Mesothelial cell of epicardium (in vitro differentiated cells): ENCODE data around the gene FAR1. TPM values are rescaled to one million over a fixed set of nuclear protein-coding genes. Genes with fewer than 3 reads are reported as not detected.
"Not testable (repeated sequence)": the region's sequence is repeated elsewhere in the genome, so short reads cannot be mapped to it uniquely, and the experiment has no call there.

Experiments used
- DNase-seq, 2 experiments: peaks; one replicate each; pipeline ENCODE4 v3.0.0; 2021; ENCODE audit warnings: low spot score in 2 of 2; ENCODE audit not compliant: unreplicated experiment in 2 of 2
- H3K27ac Mint-ChIP-seq: 2 replicates; pipeline ENCODE4 v1.8.0; 2021; ENCODE audit warnings: mixed read lengths
- H3K27me3 Mint-ChIP-seq: 2 replicates; pipeline ENCODE4 v1.8.0; 2021; ENCODE audit warnings: low read depth, mixed read lengths
- H3K36me3 Mint-ChIP-seq: 2 replicates; pipeline ENCODE4 v1.8.0; 2021; ENCODE audit warnings: mixed read lengths
- H3K4me1 Mint-ChIP-seq: 2 replicates; pipeline ENCODE4 v1.8.0; 2021; ENCODE audit warnings: mixed read lengths
- H3K4me3 Mint-ChIP-seq: 2 replicates; pipeline ENCODE4 v1.8.0; 2021; ENCODE audit warnings: mild to moderate bottlenecking, moderate library complexity, mixed read lengths
- H3K9me3 Mint-ChIP-seq: 2 replicates; pipeline ENCODE4 v1.8.0; 2021; ENCODE audit warnings: mixed read lengths
- total RNA-seq: library from RNA; stranded (reverse); gene quantifications from 3 replicates; pipeline ENCODE4 v1.2.1, GENCODE V29; 2021
- TF ChIP-seq, protein P1 (sequence below): fragments of 200-600 bp; sonication (generic); IDR thresholded peaks from one replicate; pipeline ENCODE4 v1.5.0; 2021; ENCODE audit warnings: antibody characterized with exemption; ENCODE audit not compliant: unreplicated experiment

FAR1 gene
- total RNA-seq, 1 donor from 2014 or later, result 67.0 TPM

- no peak for DNase-seq
- Mint-ChIP-seq H3K4me3 (no peak overlapping the region), H3K36me3 (no peaks in the 10 kb centered on the region), H3K4me1 (no peaks in the 10 kb centered on the region), H3K9me3 (peaks cover 8% of the 10 kb centered on the region), H3K27ac (no peak overlapping the region), H3K27me3 (peaks cover 9% of the 10 kb centered on the region)
- TF ChIP-seq, protein P1, sequence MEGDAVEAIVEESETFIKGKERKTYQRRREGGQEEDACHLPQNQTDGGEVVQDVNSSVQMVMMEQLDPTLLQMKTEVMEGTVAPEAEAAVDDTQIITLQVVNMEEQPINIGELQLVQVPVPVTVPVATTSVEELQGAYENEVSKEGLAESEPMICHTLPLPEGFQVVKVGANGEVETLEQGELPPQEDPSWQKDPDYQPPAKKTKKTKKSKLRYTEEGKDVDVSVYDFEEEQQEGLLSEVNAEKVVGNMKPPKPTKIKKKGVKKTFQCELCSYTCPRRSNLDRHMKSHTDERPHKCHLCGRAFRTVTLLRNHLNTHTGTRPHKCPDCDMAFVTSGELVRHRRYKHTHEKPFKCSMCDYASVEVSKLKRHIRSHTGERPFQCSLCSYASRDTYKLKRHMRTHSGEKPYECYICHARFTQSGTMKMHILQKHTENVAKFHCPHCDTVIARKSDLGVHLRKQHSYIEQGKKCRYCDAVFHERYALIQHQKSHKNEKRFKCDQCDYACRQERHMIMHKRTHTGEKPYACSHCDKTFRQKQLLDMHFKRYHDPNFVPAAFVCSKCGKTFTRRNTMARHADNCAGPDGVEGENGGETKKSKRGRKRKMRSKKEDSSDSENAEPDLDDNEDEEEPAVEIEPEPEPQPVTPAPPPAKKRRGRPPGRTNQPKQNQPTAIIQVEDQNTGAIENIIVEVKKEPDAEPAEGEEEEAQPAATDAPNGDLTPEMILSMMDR, result no peak
Observed at GRCh38 chr11:13745165-13745564, 76.7 kb downstream of the FAR1 start.

- not testable (repeated sequence) for H3K27me3 Mint-ChIP-seq, H3K27ac Mint-ChIP-seq, DNase-seq, H3K36me3 Mint-ChIP-seq, H3K4me1 Mint-ChIP-seq, H3K4me3 Mint-ChIP-seq
- H3K9me3 Mint-ChIP-seq, result peaks cover 35% of the 10 kb centered on the region
Observed at GRCh38 chr11:13753316-13753715, 84.8 kb downstream of the FAR1 start.

- Mint-ChIP-seq H3K27ac (no peak overlapping the region), H3K4me3 (no peak overlapping the region), H3K9me3 (peaks cover 5% of the 10 kb centered on the region), H3K4me1 (peaks cover 11% of the 10 kb centered on the region), H3K36me3 (no peaks in the 10 kb centered on the region), H3K27me3 (peaks cover 1% of the 10 kb centered on the region)
- no peak for DNase-seq
- TF ChIP-seq, protein P1, result no peak
Observed at GRCh38 chr11:13759050-13759449, 90.6 kb downstream of the FAR1 start.

DNA sequence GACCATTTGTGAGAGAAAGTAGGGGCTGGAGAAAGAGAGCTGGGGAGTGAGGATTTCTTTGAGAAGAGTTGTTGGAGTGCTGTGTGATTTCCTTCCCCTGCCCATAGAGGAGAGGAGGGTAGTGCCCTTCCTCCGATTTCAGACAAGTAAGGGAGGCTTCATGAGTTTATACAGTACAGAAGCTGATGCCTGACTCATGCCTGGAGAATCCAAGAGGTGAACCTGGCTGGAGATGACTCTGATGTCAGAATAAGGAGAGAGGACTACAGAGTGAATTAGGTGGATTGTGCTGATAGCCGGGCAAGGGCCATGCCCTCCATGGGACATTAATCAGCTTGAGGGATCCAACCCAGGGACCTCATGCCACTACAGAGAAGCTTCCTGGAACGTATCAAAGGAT lies 91.6 kb downstream of the FAR1 start:
- Mint-ChIP-seq H3K27me3 (no peaks in the 10 kb centered on the region), H3K4me1 (peaks cover 11% of the 10 kb centered on the region), H3K36me3 (no peaks in the 10 kb centered on the region), H3K9me3 (no peaks in the 10 kb centered on the region), H3K4me3 (no peak overlapping the region), H3K27ac (no peak overlapping the region)
- no peak for DNase-seq
- TF ChIP-seq, protein P1, result no peak

DNA sequence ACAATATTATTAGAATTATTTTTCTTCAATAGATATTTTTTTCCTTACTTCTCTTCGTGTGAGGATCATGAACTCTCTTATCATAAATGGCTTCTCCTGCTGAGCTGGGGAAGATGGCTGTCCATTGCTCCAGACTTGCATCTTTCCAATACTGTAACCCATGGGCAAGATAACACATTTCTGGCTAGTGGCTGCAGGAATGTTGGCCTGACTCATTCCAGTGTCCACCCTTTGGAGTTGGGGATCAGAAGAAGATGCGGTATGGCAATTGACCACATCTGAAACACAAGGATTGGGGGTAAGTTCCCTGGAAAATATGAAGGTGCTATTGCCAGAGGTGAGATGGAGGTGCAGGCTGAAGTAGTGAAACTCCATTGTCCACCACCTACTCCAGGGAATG lies 92.8 kb downstream of the FAR1 start:
- Mint-ChIP-seq H3K4me3 (no peak overlapping the region), H3K9me3 (no peaks in the 10 kb centered on the region), H3K36me3 (no peaks in the 10 kb centered on the region), H3K4me1 (peaks cover 11% of the 10 kb centered on the region), H3K27ac (peak overlapping the region; percentile 26), H3K27me3 (no peaks in the 10 kb centered on the region)
- TF ChIP-seq, protein P1, result no peak
- no peak for DNase-seq

DNA sequence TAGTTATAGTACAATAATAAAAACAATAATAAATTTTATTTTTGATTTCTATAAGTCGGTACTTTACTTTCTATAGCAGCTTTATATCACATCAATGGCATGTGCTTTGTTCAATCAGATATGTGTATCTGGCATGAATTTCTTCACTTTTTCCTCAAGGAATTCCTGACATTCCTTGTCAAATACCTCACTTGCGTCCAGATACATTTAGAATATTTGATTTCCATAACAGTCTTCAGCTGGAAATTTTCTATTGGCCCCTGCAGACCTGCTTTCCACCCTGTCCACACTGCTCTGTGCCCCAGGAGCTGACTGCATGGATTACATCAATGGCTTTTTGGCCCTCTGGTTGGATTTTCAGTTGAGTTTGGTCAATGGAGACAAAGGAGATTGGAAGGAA lies 93.2 kb downstream of the FAR1 start:
- no peak overlapping the region for H3K4me3 Mint-ChIP-seq
- H3K27ac Mint-ChIP-seq, result peak overlapping the region; percentile 76
- no peaks in the 10 kb centered on the region for H3K9me3 Mint-ChIP-seq
- H3K36me3 Mint-ChIP-seq, result no peaks in the 10 kb centered on the region
- DNase-seq, result no peak
- no peaks in the 10 kb centered on the region for H3K27me3 Mint-ChIP-seq
- TF ChIP-seq, protein P1, result no peak
- peaks cover 11% of the 10 kb centered on the region for H3K4me1 Mint-ChIP-seq
